SK-N-SH treated with all-trans-retinoic acid at 6 μM for 48 hours (cell line): ENCODE results near the gene ANK3.

ENCODE experiments used
- ARNTL ChIP-seq: fragments of 450-650 bp; formaldehyde crosslinking; IDR thresholded peaks from 2 replicates; pipeline ENCODE4 v1.5.0; 2020; ENCODE audit warnings: low read depth, mild to moderate bottlenecking, moderate library complexity, borderline replicate concordance
- CREB5 ChIP-seq: fragments of 250-450 bp; sonication (Bioruptor Pico); IDR thresholded peaks from 2 replicates; pipeline ENCODE4 v1.5.1; 2020; ENCODE audit warnings: low read depth, mild to moderate bottlenecking, moderate library complexity
- GLIS3 ChIP-seq: fragments of 250-450 bp; sonication (Bioruptor Pico); IDR thresholded peaks from 2 replicates; pipeline ENCODE4 v1.5.0; 2020; ENCODE audit warnings: mild to moderate bottlenecking, moderate library complexity
- OSR1 ChIP-seq: fragments of 250-450 bp; sonication (Bioruptor Pico); IDR thresholded peaks from 2 replicates; pipeline ENCODE4 v1.8.0; 2022; ENCODE audit warnings: moderate library complexity, mild to moderate bottlenecking, inconsistent platforms
- PATZ1 ChIP-seq: fragments of 250-450 bp; sonication (Bioruptor Pico); IDR thresholded peaks from 2 replicates; pipeline ENCODE4 v1.8.0; 2020; ENCODE audit warnings: mild to moderate bottlenecking, moderate library complexity, borderline replicate concordance
- POU6F1 ChIP-seq: fragments of 250-450 bp; sonication (Bioruptor Pico); IDR thresholded peaks from 2 replicates; pipeline ENCODE4 v1.8.0; 2021; ENCODE audit warnings: low read depth, mild to moderate bottlenecking, moderate library complexity, borderline replicate concordance
- ZC3H10 ChIP-seq: fragments of 250-450 bp; sonication (Bioruptor Pico); IDR thresholded peaks from 2 replicates; pipeline ENCODE4 v1.5.1; 2021; ENCODE audit warnings: mild to moderate bottlenecking, moderate library complexity
- ZFP30 ChIP-seq: fragments of 450-650 bp; formaldehyde crosslinking; IDR thresholded peaks from 2 replicates; pipeline ENCODE4 v1.5.0; 2022; ENCODE audit warnings: mild to moderate bottlenecking, moderate library complexity
- ZNF70 ChIP-seq: fragments of 450-650 bp; formaldehyde crosslinking; IDR thresholded peaks from 2 replicates; pipeline ENCODE4 v1.5.0; 2020; ENCODE audit warnings: mild to moderate bottlenecking, moderate library complexity
- ZNF8 ChIP-seq: fragments of 450-650 bp; formaldehyde crosslinking; IDR thresholded peaks from 2 replicates; pipeline ENCODE4 v1.5.0; 2020; ENCODE audit warnings: mild to moderate bottlenecking, moderate library complexity

- TF ChIP-seq ZFP30 (CRISPR knock-in tag), result no peak
- no peak for TF ChIP-seq ZNF8 (CRISPR knock-in tag)
- no peak for TF ChIP-seq ZNF70
- TF ChIP-seq PATZ1, result no peak
- no peak for TF ChIP-seq ARNTL (CRISPR knock-in tag)
- TF ChIP-seq CREB5 (CRISPR knock-in tag), result no peak
- no peak for TF ChIP-seq ZC3H10 (CRISPR knock-in tag)
- TF ChIP-seq POU6F1 (CRISPR knock-in tag), result no peak
- no peak for TF ChIP-seq GLIS3
- no peak for TF ChIP-seq OSR1 (CRISPR knock-in tag)
Observed at GRCh38 chr10:60331886-60332285, 57.8 kb downstream of the ANK3 start.
